MM.1S (cell line): ENCODE data around the gene CYP8B1.

ENCODE experiments used
- EZH2 ChIP-seq: fragments of 300-600 bp; sonication (generic); optimal IDR thresholded peaks from 2 replicates; pipeline ENCODE3; 2017; ENCODE audit warnings: low read depth, mild to moderate bottlenecking, antibody characterized with exemption, low read length, mixed read lengths
- EZH2phosphoT487 ChIP-seq: fragments of 300-600 bp; sonication (generic); IDR thresholded peaks from 2 replicates; pipeline ENCODE4 v1.6.1; 2018; ENCODE audit warnings: antibody characterized with exemption, low read length
- TF ChIP-seq, protein P1 (sequence below): fragments of 300-600 bp; sonication (generic); IDR thresholded peaks from 2 replicates; pipeline ENCODE4 v1.5.1; 2016; ENCODE audit warnings: antibody characterized with exemption, low read length, mixed read lengths

DNA sequence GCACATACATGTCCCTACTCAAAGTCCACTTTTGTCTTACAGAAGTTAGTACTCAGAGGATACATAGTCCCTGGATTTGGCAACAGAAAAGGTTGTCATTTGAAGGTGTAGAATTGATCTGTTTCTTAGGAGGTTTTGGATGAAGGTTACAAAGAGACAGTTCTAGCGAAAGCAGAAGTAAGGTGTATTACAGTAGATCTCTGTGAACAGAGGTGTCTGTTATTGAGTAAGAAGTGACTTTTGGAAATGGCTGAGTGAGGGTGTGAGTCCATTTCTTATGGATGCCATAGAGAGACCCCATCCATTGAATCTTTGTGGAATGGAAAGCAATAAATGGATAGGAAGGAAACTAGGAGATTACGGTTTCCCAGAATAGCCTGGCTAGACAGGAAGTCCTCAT, 35.9 kb upstream of the CYP8B1 start:
- TF ChIP-seq, protein P1, sequence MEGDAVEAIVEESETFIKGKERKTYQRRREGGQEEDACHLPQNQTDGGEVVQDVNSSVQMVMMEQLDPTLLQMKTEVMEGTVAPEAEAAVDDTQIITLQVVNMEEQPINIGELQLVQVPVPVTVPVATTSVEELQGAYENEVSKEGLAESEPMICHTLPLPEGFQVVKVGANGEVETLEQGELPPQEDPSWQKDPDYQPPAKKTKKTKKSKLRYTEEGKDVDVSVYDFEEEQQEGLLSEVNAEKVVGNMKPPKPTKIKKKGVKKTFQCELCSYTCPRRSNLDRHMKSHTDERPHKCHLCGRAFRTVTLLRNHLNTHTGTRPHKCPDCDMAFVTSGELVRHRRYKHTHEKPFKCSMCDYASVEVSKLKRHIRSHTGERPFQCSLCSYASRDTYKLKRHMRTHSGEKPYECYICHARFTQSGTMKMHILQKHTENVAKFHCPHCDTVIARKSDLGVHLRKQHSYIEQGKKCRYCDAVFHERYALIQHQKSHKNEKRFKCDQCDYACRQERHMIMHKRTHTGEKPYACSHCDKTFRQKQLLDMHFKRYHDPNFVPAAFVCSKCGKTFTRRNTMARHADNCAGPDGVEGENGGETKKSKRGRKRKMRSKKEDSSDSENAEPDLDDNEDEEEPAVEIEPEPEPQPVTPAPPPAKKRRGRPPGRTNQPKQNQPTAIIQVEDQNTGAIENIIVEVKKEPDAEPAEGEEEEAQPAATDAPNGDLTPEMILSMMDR = no peak
- TF ChIP-seq EZH2 (no peak), EZH2phosphoT487 (no peak)
